ENCODE measurements around the gene P2RY6. TPM values are rescaled to one million over a fixed set of nuclear protein-coding genes. Genes with fewer than 3 reads are reported as not detected.

P2RY6 gene
- total RNA-seq, 1 experiment from 2014 or later: 0.15 TPM

DNA sequence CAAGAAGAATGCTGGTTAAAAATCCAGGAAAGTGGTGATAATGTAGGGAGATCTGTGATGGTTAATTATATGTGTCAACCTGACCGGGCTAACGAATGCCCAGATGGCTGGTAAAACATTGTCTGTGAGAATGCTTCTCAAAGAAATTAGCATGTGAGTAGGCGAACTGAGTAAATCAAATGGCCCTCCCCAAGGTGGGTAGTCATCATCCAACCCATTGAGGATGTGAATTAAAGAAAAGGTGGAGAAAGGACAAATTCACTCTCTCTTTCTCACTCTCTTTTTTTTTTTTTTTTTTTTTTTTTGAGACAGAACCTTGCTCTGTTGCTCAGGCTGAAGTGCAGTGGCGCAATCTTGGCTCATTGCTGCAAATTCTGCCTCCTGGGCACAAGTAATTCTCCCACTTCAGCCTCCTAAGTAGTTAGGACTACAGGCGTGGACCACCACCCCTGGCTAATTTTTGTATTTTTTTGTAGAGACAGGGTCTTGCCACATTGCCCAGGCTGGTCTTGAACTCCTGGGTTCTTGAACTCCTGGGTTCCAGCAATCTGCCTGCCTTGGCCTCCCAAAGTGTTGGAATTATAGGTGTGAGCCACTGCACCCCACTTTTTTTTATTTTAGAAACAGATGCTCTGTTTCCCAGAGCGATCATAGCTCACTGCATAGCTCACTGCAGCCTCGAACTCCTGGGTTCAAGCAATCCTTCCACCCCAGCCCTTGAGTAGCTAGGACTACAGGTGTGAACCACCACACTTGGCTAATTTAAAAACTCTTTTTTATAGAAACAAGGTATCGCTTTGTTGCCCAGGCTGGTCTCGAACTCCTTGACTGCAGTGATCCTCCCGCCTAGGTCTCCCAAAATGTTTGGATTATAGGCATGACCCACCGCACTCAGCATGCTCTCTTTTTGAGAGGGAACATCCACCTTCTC, 22.0 kb upstream of the P2RY6 start (continued):
- TF ChIP-seq, protein P1, sequence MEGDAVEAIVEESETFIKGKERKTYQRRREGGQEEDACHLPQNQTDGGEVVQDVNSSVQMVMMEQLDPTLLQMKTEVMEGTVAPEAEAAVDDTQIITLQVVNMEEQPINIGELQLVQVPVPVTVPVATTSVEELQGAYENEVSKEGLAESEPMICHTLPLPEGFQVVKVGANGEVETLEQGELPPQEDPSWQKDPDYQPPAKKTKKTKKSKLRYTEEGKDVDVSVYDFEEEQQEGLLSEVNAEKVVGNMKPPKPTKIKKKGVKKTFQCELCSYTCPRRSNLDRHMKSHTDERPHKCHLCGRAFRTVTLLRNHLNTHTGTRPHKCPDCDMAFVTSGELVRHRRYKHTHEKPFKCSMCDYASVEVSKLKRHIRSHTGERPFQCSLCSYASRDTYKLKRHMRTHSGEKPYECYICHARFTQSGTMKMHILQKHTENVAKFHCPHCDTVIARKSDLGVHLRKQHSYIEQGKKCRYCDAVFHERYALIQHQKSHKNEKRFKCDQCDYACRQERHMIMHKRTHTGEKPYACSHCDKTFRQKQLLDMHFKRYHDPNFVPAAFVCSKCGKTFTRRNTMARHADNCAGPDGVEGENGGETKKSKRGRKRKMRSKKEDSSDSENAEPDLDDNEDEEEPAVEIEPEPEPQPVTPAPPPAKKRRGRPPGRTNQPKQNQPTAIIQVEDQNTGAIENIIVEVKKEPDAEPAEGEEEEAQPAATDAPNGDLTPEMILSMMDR (IDR thresholded peaks at IDR 0.05 in 2 of 3, conservative IDR thresholded peaks at IDR 0.05 in 1 of 3; ENCODE audit: borderline replicate concordance in 1 of 3, insufficient read depth in 1 of 3, low read depth in 2 of 3, low read length in 2 of 3): no peak
- TF ChIP-seq YY1 (IDR thresholded peaks at IDR 0.05; ENCODE audit: extremely low read depth, insufficient replicate concordance, low read depth, low read length): no peak

DNA sequence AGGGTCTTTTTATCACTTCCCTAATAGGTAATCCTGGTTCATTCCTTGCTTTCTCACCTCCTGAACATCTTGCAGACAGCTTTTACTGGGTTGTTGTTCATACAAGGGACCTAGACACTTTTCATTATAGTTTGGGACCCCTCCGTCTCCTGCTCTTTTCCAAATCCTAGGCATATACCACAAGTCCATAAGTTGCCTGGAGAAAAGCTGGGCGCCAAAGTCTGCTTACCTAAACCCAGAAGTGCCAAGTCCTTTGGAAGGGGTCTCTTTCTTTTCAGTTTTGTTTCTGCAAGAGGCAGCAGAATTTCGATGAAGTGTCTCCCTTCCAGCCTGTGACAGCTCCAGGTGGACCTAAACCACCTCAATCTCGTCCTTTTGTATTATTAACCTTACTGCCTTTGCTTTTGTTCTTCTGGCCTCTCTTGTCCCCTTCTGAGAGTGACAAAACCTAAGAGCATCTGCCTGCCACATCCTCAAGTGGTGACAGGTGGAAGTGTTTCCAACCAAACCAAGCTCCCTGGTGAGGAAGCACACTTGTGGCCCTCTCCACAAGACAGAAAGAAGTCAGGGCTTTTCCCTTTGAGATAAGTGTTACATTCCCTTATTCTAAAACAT, 19.5 kb upstream of the P2RY6 start:
- Histone ChIP-seq H3K27me3 (ENCODE audit: insufficient read depth, low read length) (no peaks in the 10 kb centered on the region), H3K36me3 (ENCODE audit: control insufficient read depth in 1 of 2, insufficient read depth in 2 of 2, low read length in 2 of 2) (no peaks in the 10 kb centered on the region), H3K4me3 (replicated peaks in 1 of 2; ENCODE audit: low read depth in 1 of 2, low read length in 2 of 2) (no peak overlapping the region), H3K79me2 (ENCODE audit: insufficient read depth, low read length) (no peaks in the 10 kb centered on the region), H3K4me1 (ENCODE audit: control insufficient read depth in 1 of 2, insufficient read depth in 2 of 2, low read length in 2 of 2) (peaks cover 5 to 26% of the 10 kb centered on the region in 2 experiments), H3K27ac (ENCODE audit: low read depth, low read length) (no peak overlapping the region), H3K9me3 (ENCODE audit: control insufficient read depth in 1 of 2, insufficient read depth in 1 of 2, low read depth in 1 of 2, low read length in 2 of 2) (no peaks in the 10 kb centered on the region), H3K9ac (ENCODE audit: low read length) (no peak overlapping the region), H4K20me1 (ENCODE audit: insufficient read depth) (no peaks in the 10 kb centered on the region), H2AFZ (ENCODE audit: low read depth, low read length, poor library complexity, severe bottlenecking) (peak overlapping the region; percentile 80), H3K4me2 (ENCODE audit: low read length) (peak overlapping the region; percentile 6; the same call in 1 of the 2 replicates), H3K9me2 (ENCODE audit: insufficient read depth) (no peaks in the 10 kb centered on the region)
- no peak for TF ChIP-seq POLR2A (IDR thresholded peaks at IDR 0.05; ENCODE audit: borderline replicate concordance, extremely low read depth, insufficient read depth, insufficient read length)
- TF ChIP-seq, protein P1 (IDR thresholded peaks at IDR 0.05 in 2 of 3, conservative IDR thresholded peaks at IDR 0.05 in 1 of 3; ENCODE audit: borderline replicate concordance in 1 of 3, insufficient read depth in 1 of 3, low read depth in 2 of 3, low read length in 2 of 3): peak in 2 of 3 experiments; percentile 51 to 64; a peak in 4 of 6 replicates
- no TSS peak for BruUV-seq (replicated peaks)
- CTCF ChIA-PET: interaction anchor here (0.6 to 1.5 kb wide), 7 partner anchors 9 to 141 kb away, joined by 3 to 7 read pairs (median 3); no protein-coding TSS in a partner anchor
- ATAC-seq: peak; percentile 93
- intact Hi-C loops (cut with micrococcal nuclease): no loop called here
- RAD21 ChIA-PET (ENCODE audit: low non-redundant PET in 1 of 2, low total read pairs in 2 of 2, uncharacterized antibody in 2 of 2, unreplicated experiment in 2 of 2): no interaction called here
- POLR2A ChIA-PET: no interaction called here
- peak; percentile 40 for DNase-seq (ENCODE audit: low read depth, low spot score)

Data from HCT116 (cell line).